HG03558 (cell line): ENCODE data around the gene SMARCB1.

Source experiments
- ATAC-seq: cut with Tn5 transposase; IDR thresholded peaks from one replicate; pipeline ENCODE4 v1.9.1; 2021; ENCODE audit warnings: moderate number of reproducible peaks; ENCODE audit not compliant: unreplicated experiment; ENCODE audit errors: extremely low read depth

Gene SMARCB1

DNA sequence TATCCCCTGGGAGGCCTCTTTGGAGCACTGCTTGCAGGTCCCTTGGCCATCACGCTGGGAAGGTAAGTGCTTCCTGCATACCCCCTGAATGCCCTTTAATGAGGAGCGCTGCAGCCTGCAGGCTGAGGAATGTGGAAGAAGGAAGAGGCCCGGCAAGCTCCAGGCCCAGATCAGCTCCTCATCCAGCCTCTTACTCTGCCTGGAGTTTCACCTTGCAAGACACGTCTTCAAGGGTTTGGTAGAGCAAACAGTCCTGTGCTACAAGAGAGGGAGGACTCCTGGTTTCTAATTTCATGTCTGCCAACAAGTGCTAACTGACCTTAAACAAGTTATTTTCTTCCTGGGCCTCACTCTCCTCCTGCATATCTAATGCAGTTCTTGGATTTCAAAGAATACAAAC is 81.8 kb downstream of the SMARCB1 start:
- ATAC-seq = no peak

DNA sequence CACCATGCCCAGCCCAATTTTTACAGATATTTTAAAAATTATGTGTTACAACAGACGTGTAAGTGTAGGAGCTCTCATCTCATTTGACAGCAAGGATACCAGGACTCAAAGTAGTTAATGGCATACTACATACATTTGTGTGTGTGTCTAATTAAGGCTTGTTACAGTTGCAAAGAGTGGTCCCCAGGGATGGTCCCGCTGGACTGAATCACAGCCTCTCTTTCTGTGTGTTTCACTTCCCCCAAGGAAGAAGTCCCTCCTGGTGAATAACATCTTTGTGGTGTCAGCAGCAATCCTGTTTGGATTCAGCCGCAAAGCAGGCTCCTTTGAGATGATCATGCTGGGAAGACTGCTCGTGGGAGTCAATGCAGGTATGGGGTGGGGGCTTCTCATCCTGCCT is 88.1 kb downstream of the SMARCB1 start:
- ATAC-seq = no peak

DNA sequence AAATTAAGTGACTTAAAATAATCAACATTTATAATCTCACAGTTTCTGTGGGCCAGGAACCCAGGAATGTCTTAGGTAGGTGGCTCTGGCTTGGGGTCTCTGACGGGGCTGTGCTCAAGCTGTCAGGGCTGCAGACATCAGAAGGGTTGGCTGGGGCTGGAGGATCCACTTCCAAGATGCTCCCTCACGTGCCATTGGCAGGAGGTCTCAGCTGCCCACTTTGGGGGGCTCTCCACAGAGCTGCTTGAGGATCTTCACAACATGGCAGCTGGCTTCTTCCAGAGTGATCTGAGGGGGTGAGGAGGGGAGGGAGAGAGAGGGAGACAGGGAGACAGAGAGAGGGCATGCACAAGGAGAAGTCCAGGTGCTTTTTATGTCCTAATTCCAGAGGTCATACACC is 89.0 kb downstream of the SMARCB1 start:
- ATAC-seq = no peak

DNA sequence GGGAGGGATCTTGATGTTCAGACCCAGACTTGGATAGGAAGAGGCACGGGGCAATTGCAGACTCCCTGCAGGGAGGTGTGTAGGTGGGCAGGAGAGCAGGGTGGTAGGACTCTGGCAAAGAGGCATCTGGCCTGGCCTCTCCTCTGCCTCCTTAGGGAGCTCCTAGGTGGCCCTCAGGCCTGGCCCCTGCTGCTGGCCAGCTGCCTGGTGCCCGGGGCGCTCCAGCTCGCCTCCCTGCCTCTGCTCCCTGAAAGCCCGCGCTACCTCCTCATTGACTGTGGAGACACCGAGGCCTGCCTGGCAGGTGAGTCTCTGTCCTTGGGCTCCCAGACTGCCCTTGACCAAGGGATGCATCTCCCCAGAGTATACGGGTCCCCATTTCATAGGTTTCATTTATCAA is 90.8 kb downstream of the SMARCB1 start:
- no peak for ATAC-seq

DNA sequence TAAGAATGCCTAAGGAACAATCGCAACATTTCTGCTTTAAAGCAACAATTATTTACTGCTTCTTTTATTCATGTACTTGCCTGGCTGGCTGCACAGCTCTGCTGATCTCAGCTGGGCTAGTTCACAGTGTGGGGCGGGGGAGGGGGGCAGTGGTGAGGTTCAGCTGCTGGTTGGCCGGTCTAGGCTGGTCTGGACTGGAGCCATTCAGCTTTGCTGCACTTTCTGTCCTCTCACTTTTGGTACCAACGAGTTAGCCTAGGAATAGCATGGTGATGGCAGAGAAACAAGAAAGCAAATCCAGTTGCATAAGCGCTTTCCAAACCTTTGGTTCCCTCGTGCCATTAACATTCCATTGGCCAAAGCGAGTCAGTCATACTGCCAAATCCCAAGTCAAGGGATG is 91.5 kb downstream of the SMARCB1 start:
- ATAC-seq = no peak

DNA sequence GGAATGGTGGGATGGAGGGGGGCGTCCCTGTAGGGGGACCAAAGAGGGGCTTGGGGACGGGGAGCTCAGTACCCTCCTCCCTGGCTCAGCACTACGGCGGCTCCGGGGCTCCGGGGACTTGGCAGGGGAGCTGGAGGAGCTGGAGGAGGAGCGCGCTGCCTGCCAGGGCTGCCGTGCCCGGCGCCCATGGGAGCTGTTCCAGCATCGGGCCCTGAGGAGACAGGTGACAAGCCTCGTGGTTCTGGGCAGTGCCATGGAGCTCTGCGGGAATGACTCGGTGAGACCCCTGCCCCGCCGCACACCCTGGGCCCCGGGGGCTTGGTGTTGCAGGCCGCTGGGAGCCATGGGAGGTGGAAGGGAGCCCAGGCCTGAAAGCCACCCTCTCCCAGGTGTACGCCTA is 95.6 kb downstream of the SMARCB1 start:
- ATAC-seq = no peak

DNA sequence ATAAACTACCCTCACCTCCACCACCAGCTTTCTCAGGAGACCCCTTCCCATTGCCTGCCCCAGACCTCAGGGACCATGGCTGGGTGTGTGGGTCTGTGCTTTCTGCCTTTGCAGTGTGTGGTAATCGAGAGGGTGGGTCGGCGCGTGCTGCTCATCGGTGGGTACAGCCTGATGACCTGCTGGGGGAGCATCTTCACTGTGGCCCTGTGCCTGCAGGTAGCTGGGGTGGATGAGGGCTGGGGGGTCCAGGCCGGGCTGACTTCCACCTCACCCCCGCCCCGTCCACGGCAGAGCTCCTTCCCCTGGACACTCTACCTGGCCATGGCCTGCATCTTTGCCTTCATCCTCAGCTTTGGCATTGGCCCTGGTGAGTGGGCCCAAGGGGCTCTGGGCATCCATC is 96.9 kb downstream of the SMARCB1 start:
- no peak for ATAC-seq

DNA sequence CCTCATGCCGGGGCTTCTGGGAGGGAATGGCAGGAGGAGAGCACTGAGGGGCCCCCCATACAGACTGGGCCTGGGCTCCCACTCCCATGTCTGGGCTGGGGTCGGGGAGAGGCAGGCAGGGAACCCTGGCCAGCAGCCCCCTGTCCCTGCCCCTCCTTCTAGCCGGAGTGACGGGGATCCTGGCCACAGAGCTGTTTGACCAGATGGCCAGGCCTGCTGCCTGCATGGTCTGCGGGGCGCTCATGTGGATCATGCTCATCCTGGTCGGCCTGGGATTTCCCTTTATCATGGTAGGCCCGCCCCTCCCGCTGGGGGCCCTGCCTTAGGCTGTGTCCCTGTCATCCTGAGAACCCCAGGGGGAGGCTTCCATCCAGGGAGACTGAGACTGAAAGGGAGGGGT is 97.4 kb downstream of the SMARCB1 start:
- ATAC-seq = no peak
